Lower leg skin (tissue), 4 donors: ENCODE results near the gene BNIP3. TPM values are rescaled to one million over a fixed set of nuclear protein-coding genes. Genes with fewer than 3 reads are reported as not detected.

Source experiments
- DNase-seq, 2 donors: peaks; one replicate each; pipeline ENCODE4 v3.0.0-alpha.2; 2019; ENCODE audit warnings: low spot score in 2 of 2
- H3K4me3 ChIP-seq: fragments of 200-600 bp; sonication (generic); 2 replicates; pipeline ENCODE4 v1.5.1; 2017; ENCODE audit warnings: mild to moderate bottlenecking, low read depth; ENCODE audit not compliant: poor library complexity, severe bottlenecking
- POLR2A ChIP-seq, 2 donors: fragments of 450-650 bp; IDR thresholded peaks; one replicate each; pipeline ENCODE4 v1.6.1; 2016 to 2017; ENCODE audit warnings: antibody characterized with exemption in 2 of 2, mild to moderate bottlenecking in 1 of 2, moderate library complexity in 1 of 2
- WGBS, 2 donors: methylation state at CpG; one replicate each; pipeline ENCODE4 v1.1.5; 2018; 5-methylcytosine and 5-hydroxymethylcytosine counted together
- intact Hi-C: fragments of 100-400 bp; cut with DNase I; formaldehyde crosslinking; loops from one replicate; pipeline ENCODE4 v1.15.0; 2023; ENCODE audit warnings: low total_unique reads
- total RNA-seq, 4 donors: library from RNA; depleted of rRNA; stranded (reverse); fragments of >200 nt; gene quantifications; one replicate each; pipeline ENCODE4 v1.1.0, GENCODE V29; 2016
- TF ChIP-seq, protein P1 (sequence below), 3 donors: fragments of 450-650 bp; IDR thresholded peaks; one replicate each; pipeline ENCODE4 v1.5.1; 2016; ENCODE audit warnings: antibody characterized with exemption in 3 of 3, mild to moderate bottlenecking in 3 of 3, moderate library complexity in 2 of 3

BNIP3 gene
- total RNA-seq, 4 donors from 2014 or later = 78.4 to 241 (median 168) TPM

DNA sequence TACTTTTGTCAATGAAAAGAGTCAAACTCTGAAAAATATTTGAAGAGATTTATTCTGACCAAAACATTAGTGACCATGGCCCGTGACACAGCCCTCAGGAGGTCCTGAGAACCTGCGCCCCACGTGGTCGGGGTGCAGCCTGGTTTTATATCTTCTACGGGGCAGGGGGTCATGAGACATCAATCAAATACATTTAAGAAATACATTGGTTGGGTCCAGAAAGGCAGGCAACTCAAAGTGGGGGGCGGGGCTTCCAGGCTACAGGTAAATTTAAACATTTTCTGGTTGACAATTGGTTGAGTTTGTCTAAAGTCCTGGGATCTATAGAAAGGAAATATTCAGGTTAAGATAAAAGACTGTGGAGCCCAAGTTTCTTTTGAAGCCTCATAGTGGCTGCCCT is 34.8 kb upstream of the BNIP3 start:
- intact Hi-C loops = no loop called here
- H3K4me3 ChIP-seq = no peak overlapping the region
- DNase-seq = no peak
- no peak for TF ChIP-seq POLR2A (IDR thresholded peaks at IDR 0.05)
- TF ChIP-seq, protein P1, sequence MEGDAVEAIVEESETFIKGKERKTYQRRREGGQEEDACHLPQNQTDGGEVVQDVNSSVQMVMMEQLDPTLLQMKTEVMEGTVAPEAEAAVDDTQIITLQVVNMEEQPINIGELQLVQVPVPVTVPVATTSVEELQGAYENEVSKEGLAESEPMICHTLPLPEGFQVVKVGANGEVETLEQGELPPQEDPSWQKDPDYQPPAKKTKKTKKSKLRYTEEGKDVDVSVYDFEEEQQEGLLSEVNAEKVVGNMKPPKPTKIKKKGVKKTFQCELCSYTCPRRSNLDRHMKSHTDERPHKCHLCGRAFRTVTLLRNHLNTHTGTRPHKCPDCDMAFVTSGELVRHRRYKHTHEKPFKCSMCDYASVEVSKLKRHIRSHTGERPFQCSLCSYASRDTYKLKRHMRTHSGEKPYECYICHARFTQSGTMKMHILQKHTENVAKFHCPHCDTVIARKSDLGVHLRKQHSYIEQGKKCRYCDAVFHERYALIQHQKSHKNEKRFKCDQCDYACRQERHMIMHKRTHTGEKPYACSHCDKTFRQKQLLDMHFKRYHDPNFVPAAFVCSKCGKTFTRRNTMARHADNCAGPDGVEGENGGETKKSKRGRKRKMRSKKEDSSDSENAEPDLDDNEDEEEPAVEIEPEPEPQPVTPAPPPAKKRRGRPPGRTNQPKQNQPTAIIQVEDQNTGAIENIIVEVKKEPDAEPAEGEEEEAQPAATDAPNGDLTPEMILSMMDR (IDR thresholded peaks at IDR 0.05) = no peak
- 75 to 79% methylated on average over 6 of the region's 6 CpGs for WGBS, 2 donors

DNA sequence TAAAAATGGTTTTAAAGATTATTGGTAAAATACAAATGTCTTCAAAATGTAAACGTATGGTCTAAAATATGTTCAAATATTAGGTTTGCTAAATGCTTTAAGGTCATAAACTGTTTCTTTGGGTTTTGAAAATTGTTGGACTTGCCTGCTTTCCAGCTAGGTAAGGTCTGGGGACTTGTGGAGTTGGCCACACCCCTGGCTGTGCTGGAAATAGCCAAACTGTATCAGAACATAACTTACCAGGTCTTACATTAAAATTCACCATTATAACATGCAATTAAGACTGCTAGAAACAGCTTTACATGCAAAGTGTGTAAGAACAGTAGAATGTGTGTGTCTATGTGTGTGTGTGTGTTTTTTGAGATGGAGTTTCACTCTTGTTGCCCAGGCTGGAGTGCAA is 29.7 kb upstream of the BNIP3 start:
- DNase-seq = no peak
- no peak overlapping the region for H3K4me3 ChIP-seq
- 89 to 95% methylated on average over 1 of the region's 1 CpG for WGBS, 2 donors
- intact Hi-C loops = no loop called here
- TF ChIP-seq POLR2A (IDR thresholded peaks at IDR 0.05) = no peak
- TF ChIP-seq, protein P1 (IDR thresholded peaks at IDR 0.05) = no peak

DNA sequence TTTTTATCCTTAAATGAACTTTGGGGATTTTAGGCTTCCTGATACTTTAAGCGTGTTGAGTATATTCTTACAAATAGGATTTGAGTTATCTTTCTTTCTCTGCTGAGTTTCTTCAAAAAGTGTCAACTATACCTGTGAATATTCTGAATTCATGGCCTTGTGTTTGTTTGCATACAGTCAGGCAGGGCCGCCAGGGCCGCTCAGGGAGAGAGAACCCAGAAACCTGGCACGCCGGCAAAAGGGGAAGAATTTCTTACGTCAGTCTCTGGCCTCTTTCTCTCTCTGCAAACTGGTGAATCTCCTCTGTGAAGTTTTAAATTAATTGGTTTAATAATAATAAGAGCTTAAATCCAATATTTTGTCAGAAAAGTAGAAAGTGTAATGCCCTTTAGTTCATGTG is 29.3 kb upstream of the BNIP3 start:
- 82 to 83% methylated on average over 6 of the region's 6 CpGs for WGBS, 2 donors
- no peak for DNase-seq
- no peak for TF ChIP-seq POLR2A (IDR thresholded peaks at IDR 0.05)
- H3K4me3 ChIP-seq = no peak overlapping the region
- intact Hi-C loops = no loop called here

GRCh38 chr10:132010483-132010882 is 28.8 kb upstream of the BNIP3 start:
- intact Hi-C loops = no loop called here
- WGBS, 2 donors = 87% methylated on average over 2 of the region's 2 CpGs
- no peak for DNase-seq
- no peak overlapping the region for H3K4me3 ChIP-seq
- TF ChIP-seq, protein P1 (IDR thresholded peaks at IDR 0.05) = no peak

GRCh38 chr10:132009575-132009974 is 27.9 kb upstream of the BNIP3 start:
- WGBS, 2 donors = 40 to 42% methylated on average over 3 of the region's 3 CpGs
- intact Hi-C loops = loop anchor here (10.0 kb wide), 1 partner anchor 115 kb away; no protein-coding TSS in a partner anchor
- TF ChIP-seq, protein P1 (IDR thresholded peaks at IDR 0.05) = no peak
- TF ChIP-seq POLR2A (IDR thresholded peaks at IDR 0.05) = no peak

DNA sequence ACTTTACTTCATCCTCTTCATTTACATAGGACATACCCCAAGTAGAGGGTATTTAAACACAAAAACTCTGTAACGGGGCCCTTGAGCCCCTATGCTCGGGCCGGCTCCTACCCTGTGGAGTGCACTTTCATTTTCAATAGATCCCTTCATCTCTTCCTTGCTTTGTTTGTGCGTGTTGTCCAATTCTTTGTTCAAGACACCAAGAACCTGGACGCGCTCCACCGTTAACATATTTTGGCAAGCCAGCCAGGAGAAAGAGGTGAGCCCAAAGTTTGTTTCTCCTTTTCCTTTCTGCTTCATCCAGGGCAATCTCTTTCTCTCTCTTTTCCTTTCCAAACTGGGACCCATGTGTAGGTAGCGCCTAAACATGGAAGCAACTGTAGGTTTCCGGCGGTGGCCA is 26.0 kb upstream of the BNIP3 start:
- TF ChIP-seq, protein P1 (IDR thresholded peaks at IDR 0.05) = no peak
- no peak for TF ChIP-seq POLR2A (IDR thresholded peaks at IDR 0.05)
- H3K4me3 ChIP-seq = no peak overlapping the region
- WGBS, 2 donors = 91 to 93% methylated on average over 10 of the region's 10 CpGs
- intact Hi-C loops = loop anchor here (10.0 kb wide), 1 partner anchor 113 kb away; no protein-coding TSS in a partner anchor
- DNase-seq = no peak

More at GRCh38 chr10:132009575-132009974, 27.9 kb upstream of the BNIP3 start:
- DNase-seq = no peak
- no peak overlapping the region for H3K4me3 ChIP-seq
